ENCODE measurements around the gene CPB2. TPM values are rescaled to one million over a fixed set of nuclear protein-coding genes. Genes with fewer than 3 reads are reported as not detected.

The CPB2 gene, protein sequence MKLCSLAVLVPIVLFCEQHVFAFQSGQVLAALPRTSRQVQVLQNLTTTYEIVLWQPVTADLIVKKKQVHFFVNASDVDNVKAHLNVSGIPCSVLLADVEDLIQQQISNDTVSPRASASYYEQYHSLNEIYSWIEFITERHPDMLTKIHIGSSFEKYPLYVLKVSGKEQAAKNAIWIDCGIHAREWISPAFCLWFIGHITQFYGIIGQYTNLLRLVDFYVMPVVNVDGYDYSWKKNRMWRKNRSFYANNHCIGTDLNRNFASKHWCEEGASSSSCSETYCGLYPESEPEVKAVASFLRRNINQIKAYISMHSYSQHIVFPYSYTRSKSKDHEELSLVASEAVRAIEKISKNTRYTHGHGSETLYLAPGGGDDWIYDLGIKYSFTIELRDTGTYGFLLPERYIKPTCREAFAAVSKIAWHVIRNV
- total RNA-seq, result not detected in 2 replicates

DNA sequence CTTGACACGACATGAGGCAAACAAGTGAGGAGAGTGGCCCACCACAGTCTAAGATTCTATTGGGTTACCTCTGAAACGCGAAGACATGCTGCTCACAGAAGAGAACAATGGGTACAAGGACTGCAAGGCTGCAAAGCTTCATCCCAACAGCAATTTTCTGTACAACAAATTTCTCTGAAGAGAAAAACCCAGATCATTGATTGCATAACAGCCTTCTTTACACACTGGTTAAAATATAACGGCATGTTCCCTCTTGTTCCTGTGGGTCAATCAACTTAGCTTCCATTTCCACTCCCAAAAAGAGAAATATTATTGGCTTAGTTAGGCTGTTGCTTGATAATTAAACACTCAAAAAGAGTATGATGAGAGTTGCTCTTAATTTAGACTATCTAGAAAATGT, at the start of gene CPB2:
Gene CPB2 (minus strand): TSS at position 166 of the 400 bp plus-strand sequence. CDS start 24 bp downstream, at position 142.

DNA sequence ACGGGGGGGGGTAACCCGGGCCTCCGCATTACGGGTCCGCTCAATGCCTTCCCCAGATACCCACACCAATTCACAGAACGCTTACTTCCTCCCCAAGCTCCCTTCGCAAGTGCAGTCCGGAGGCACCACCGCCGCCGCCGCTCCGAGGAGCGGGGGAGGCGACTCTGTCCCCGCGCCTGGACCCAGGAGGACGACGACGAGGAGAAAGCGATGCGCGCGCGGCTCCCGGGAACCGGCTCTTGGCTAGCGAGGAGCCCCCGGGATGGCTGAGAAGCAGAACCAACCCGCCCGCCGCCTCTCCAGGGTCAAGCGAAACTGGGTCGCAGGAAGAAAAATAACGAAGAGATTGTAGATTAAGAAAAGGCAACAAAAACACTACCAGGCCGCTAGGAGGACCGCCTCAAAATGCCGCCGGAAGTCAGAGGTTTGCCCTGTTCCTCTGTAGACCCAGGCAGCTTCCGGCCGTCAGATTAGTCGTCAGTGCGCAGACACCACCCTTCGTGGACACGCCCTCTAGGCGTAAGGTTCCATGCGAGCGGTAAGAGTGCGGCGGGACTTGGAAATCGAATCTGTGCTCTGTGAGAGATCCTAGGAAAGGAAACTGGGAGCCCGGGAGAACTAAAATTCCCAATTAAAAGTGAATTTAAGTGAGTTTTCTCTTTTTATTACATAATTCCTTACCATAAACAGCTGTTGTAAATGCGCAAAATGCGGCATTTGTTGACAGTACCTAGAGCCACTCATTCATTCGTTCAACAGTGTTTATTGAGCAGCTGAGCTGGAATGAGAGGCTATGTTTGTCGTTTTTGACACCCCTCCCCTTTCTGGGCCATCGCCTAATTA, 52.3 kb downstream of the CPB2 start, which contains the start of gene ZC3H13:
Gene ZC3H13 (minus strand): TSS at position 428 of the 843 bp plus-strand sequence. CDS start 7,239 bp downstream, outside the sequence.

Other genes starting within 250 kb of the CPB2 start
- 12.5 and 13.7 TPM in 2 replicates for gene ZC3H13, start 52.3 kb downstream of the CPB2 start, total RNA-seq
- gene LCP1, start 77.1 kb upstream of the CPB2 start, total RNA-seq, result 0.17 TPM in 1 of 2 replicates, not detected in the other
- gene LRRC63, start 106.9 kb upstream of the CPB2 start, total RNA-seq, result under 0.01 and 0.34 TPM in 2 replicates

All from bronchial smooth muscle cell (primary cell).